Fibroblast of skin of left biceps (primary cell): Measurements from ENCODE around the gene SPTLC1.
A peak's percentile ranks its signal among the peaks of the same experiment; 100 is the strongest.
"Not testable (repeated sequence)": the region's sequence is repeated elsewhere in the genome, so short reads cannot be mapped to it uniquely, and the experiment has no call there.

Experiments
- DNase-seq, 2 experiments: peaks; one replicate each; pipeline ENCODE4 v3.0.0-alpha.2; 2013; ENCODE audit warnings: low read depth in 2 of 2

Gene SPTLC1

GRCh38 chr9:92115071-92115858 is at the start of gene SPTLC1:
Gene SPTLC1, minus strand, starts transcription at chr9:92115413. Its CDS starts 43 bp downstream, at chr9:92115370.
- DNase-seq = peak; percentile 73 to 76

DNA sequence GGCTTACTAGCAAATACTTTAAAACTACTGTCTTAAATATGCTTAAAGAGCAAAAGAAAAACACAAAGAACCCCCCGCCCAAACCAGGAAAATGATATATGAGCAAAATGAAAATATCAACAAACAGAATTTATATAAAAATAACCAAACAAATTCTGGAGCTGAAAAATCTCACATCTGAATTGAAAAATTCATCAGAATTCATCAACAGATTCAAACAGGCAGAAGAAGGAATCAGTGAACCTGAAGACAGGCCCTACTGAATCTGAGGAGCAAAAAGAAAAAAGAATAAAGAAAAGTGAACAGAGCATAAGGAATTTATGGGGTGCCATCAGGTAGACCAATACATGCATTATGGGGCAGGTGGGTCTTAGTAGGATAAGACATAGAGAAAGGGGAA is 49.8 kb upstream of the SPTLC1 start:
- no peak for DNase-seq

GRCh38 chr9:92164490-92164889 is 49.3 kb upstream of the SPTLC1 start:
- no peak for DNase-seq

GRCh38 chr9:92163276-92163675 is 48.1 kb upstream of the SPTLC1 start:
- no peak for DNase-seq

DNA sequence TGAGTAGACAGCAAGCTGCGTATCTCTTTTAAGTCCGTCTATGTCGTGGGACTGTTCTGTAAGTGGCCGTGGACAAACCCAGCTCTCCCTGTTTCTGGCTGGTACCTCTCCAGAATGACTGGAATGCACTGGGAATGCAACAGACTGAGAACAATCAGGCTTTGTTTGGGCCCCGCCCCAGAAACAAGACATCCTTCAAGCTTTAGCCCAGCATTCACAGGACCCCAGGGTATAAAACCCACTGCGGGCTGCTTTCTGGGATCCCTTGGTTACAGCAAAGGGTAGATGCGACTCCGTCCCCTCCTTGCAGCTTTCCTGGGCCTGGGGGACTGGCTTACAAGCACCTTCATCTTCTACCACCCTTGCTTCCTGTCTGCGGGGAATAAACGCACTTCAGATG is 45.6 kb upstream of the SPTLC1 start:
- no peak for DNase-seq

DNA sequence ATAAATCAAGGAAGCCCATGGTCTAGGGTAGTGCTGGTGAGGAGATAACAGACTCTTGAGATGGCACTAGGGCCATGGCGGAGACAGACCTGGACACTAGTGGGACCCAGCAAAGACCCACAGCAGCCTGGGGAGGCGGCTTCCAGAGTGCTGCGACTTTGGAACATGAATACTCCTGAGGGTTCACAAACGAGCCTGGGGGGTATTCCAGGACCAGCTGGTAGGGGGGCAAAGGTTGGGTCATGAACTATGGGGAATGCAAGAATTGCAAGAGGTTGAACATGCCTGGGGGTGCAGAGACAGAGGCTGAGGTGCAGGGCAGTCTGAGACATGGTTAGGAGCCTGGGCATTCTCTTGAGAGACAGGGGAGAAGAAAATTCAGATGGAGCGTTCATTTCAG is 43.8 kb upstream of the SPTLC1 start:
- DNase-seq = no peak

- no peak for DNase-seq
These were observed 42.9 kb upstream of the SPTLC1 start for GRCh38 chr9:92158097-92158601.

GRCh38 chr9:92155736-92156135 is 40.5 kb upstream of the SPTLC1 start:
- not testable (repeated sequence) for DNase-seq

- no peak for DNase-seq
These were observed 40.0 kb upstream of the SPTLC1 start for GRCh38 chr9:92155221-92155620.

DNA sequence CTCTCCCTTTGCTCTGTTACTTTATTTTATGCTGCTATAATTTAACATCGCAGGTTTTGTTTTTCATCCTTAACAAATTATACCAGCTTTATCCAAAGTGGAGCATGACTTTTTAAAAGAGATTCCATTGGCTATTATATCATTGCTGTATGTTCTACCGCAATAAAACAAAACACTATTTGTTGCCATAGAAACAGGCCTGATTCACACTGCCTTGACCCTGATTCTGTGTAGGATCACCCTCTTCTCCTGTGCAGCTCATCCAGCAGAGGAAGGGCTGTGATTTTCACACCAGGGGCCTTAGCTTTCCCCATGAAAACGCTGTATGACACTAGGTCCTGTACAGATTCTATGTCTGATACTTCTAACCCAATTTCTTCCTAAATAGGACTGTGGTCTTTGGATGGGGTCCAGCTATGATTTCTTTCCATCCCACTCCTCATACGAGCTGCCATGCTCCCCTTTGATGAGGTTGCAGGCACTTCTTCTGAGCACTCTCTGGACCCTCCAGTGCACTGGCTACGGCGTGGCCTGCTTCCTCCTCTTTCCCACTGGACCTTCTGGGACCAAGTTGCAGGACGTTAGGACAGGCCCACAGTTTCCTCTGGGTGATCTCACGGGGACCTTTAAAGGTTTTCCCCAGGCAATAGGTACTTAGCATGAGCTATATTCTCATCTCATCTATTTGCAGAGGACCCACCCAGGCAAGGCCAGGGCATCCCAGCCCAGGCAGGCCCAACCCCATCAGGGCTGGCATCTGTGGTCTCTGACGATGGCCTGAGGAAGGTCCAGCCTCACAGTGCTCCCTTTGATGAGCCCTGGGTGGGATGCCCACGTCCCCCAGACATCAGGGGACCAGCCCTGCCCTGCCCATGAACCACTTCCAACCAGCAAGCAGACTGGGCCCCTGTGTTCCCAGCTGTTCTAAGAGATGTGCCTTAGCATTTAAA is 38.5 kb upstream of the SPTLC1 start:
- peak; percentile 61 to 73 for DNase-seq

DNA sequence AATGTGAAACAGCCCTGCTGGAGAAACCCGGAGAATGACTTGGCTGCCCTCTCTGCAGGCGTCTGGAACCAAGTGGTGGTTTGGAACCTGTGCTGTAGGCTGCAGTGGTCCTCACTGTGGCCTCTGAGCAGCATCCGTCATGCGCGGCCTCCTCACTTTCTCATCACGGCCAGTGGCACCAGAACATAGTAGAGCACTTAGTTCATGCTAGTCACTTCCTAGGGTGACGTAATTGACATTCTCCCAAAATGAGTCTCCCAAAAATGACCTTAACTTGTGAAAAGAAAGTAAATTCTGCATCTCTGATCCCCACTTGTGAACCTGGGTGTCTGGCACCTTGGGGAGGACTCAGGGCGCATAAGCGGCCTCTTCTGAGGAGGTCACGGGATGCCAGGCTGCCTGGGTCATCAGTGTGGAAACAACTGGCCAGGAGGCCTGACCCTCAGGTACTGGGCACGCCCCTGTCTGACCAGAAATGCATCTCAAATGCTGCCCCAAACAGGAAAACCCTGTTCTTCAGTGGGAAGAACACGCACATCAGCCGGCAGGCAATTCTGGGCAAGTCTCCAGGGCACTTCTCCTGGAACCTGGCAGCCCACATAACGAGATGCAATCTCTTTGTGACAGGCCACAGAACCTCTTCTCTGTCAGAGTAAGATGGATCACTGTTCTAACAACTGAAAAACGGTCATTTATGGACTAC is 36.6 kb upstream of the SPTLC1 start:
- peak in 1 of 2 experiments; percentile 16 for DNase-seq

- not testable (repeated sequence) for DNase-seq
These were observed 35.6 kb upstream of the SPTLC1 start for GRCh38 chr9:92150501-92151470.

DNA sequence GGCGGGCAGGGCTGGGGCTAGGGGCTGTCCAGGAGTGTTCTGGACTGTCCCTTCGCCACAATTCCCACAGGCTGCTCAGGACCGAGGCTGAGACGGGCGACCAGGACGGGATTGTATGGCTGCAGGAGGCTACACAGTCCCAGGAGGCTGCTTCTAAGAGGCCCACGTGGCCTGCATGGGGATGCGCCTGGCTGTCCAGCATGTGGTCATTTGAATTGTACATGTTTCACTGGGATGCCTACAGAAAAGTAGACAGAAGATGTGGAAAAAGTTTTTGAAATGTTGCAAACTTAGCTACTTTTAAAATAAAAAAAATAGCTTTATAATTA is 32.6 kb upstream of the SPTLC1 start:
- DNase-seq = no peak

DNA sequence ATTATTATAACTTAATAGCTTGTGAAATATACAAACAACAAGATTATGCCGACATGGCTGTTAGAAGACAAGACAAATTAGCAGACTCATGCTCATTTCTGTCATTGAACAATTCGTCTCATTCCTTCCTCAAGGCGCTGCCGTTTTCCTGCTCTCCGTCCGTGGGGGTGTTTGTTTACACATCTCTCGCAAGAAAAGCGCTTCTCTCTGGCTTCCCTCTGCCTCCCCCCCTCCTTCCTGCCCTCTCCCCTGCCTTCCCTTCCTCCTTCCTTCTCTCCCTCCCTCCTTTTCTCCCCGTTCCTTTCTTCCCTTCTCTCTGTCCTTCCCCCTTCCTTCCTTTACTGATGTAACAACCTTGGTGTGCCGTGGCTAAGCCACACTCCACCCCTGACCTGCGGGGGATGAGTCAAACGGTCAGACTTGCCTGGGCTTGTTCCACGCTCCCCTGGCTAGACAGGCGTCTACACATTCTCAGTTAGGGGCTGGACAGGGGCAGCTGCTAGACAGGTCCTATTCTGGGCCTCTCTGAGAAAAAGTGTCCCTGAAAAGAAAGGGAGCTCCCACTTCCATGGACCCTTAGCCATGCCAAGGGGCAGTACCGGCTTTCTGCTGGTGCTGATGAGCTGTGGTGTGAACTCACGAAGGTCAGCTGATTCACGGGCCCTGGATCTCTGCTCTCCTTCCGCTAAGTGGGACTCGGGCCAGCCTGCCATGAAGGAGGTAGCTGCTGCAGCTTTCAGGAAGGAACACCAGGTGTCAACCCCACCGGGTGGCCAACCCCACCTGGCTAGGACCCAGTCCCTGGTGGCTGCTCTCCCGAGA is 32.0 kb upstream of the SPTLC1 start:
- DNase-seq = peak; percentile 34 to 43

DNA sequence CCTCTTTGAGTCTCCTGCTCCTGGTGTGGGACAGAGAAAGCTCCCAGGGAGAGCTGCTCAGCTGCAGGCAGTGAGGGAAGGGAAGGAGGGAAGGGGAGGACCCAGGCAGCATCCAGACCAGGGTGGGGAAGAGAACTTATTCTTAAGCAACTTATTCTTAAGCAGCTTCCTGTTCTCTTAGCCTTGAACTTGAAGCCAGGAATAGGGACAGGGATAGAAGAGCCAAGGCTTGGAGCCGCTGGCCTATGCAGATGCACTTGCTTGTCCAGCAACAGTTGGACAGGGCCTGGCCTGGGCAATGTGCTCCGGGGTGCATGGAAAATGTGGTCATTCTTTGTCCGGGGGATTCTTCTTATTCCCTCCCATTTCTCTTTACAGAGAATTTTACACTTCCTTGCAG is 31.4 kb upstream of the SPTLC1 start:
- DNase-seq = no peak

DNA sequence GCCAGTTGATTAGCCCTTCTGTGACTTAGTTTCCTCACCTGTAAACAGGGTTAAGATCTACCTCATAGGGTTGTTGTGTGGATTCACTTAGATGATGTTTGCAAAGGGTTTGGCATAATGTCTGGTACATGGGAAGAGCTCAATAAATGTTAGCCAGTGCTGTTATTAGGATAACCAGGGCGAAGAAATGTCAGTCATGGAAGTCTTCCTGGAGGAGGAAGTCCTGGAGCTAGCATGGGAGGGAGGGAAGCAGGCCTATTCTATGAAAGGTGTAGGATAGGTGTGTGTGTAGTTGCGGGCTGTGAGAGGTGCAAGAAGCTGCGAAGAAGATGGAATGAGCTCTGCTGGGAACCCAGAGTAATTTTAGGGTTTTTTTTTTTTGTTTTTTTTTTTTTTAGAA is 30.6 kb upstream of the SPTLC1 start:
- DNase-seq = not testable (repeated sequence)

DNA sequence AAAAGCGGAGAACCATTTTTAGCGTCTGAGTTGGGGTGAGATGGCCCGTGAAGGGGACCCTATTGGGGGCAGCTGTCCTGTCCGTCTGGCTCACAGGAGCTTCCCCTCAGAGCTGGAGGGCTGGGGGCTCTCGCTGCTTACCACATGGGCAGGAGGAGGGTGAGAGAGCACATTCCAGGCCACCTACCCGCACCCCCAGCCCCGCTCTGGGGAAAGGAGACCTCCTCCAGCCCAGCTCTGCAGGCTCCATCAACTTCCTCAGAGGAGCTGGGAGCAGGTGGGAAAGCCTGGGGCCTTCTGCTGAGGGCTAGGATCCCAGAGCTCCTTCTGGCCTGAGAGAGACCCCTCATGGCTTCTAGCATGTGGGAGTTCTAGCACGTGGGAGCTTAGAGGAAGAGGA is 27.1 kb upstream of the SPTLC1 start:
- DNase-seq = no peak

GRCh38 chr9:92141144-92142129 is 26.2 kb upstream of the SPTLC1 start:
- DNase-seq = no peak

GRCh38 chr9:92140754-92141143 is 25.5 kb upstream of the SPTLC1 start:
- DNase-seq = no peak
